IMR-90 (cell line): ENCODE results near the gene LIN37. TPM values are rescaled to one million over a fixed set of nuclear protein-coding genes. Genes with fewer than 3 reads are reported as not detected.

Source experiments
- ATAC-seq: fragments of 200-7000 bp; cut with Tn5 transposase; 2 replicates; pipeline ENCODE4 v1.9.1; 2020; ENCODE audit warnings: low read depth, mild to moderate bottlenecking, moderate library complexity
- BruUV-seq: library from RNA; stranded (reverse); fragments of 400-500 nt; replicated peaks from 2 replicates; lab custom pipeline; 2021; lab: Mats Ljungman, UMichigan
- CTCF ChIA-PET: fragments of 300-600 bp; formaldehyde crosslinking; extraction: SDS; loops from one replicate; lab custom pipeline; 2021; ENCODE audit warnings: antibody characterized with exemption; lab: Yijun Ruan, JAX
- POLR2A ChIA-PET: fragments of 300-600 bp; sonication (Branson Sonifier 250); formaldehyde crosslinking; loops from one replicate; lab custom pipeline; 2022; ENCODE audit warnings: antibody characterized with exemption; ENCODE audit not compliant: unreplicated experiment; lab: Charles Lee
- DNase-seq: peaks from one replicate; pipeline ENCODE4 v3.0.0; 2013
- H2AFZ ChIP-seq: replicated peaks from 2 replicates; pipeline ENCODE3; 2013; ENCODE audit warnings: low read length, mild to moderate bottlenecking; ENCODE audit not compliant: poor library complexity
- H2AK5ac ChIP-seq: 2 replicates; pipeline ENCODE4 v1.6.1; 2013; ENCODE audit warnings: low read depth, low read length, inconsistent platforms
- H2AK9ac ChIP-seq: replicated peaks from 2 replicates; pipeline ENCODE3; 2013; ENCODE audit warnings: mild to moderate bottlenecking, low read depth, low read length, moderate library complexity; ENCODE audit not compliant: poor library complexity
- H2BK120ac ChIP-seq: 2 replicates; pipeline ENCODE4 v1.6.1; 2013; ENCODE audit warnings: low read depth, low read length, inconsistent platforms
- H2BK15ac ChIP-seq: 3 replicates; pipeline ENCODE4 v1.6.1; 2013; ENCODE audit warnings: low read depth, low read length, inconsistent platforms
- H2BK20ac ChIP-seq: 2 replicates; pipeline ENCODE4 v1.6.1; 2013; ENCODE audit warnings: low read depth, mild to moderate bottlenecking, inconsistent platforms, low read length, moderate library complexity
- H2BK5ac ChIP-seq: 2 replicates; pipeline ENCODE4 v1.6.1; 2013; ENCODE audit warnings: mild to moderate bottlenecking, low read depth, low read length, inconsistent platforms; ENCODE audit not compliant: poor library complexity, severe bottlenecking
- H3K14ac ChIP-seq: replicated peaks from 2 replicates; pipeline ENCODE4 v1.6.1; 2013; ENCODE audit warnings: low read depth, low read length, inconsistent platforms
- H3K18ac ChIP-seq: 2 replicates; pipeline ENCODE4 v1.6.1; 2013; ENCODE audit warnings: low read depth, low read length, control low read depth
- H3K23ac ChIP-seq: 2 replicates; pipeline ENCODE4 v1.6.1; 2013; ENCODE audit warnings: low read depth, low read length, inconsistent platforms
- H3K27ac ChIP-seq: 2 replicates; pipeline ENCODE4 v1.5.1; 2013; ENCODE audit warnings: mild to moderate bottlenecking, control low read depth, low read length; ENCODE audit not compliant: insufficient read depth
- H3K27me3 ChIP-seq: 2 replicates; pipeline ENCODE4 v1.6.1; 2013; ENCODE audit warnings: low read length; ENCODE audit not compliant: control insufficient read depth, insufficient read depth
- H3K36me3 ChIP-seq: 2 replicates; pipeline ENCODE4 v1.6.1; 2013; ENCODE audit warnings: low read length, mixed read lengths; ENCODE audit not compliant: control insufficient read depth, insufficient read depth
- H3K4ac ChIP-seq: 2 replicates; pipeline ENCODE4 v1.6.1; 2013; ENCODE audit warnings: low read depth, low read length, inconsistent platforms
- H3K4me1 ChIP-seq: 2 replicates; pipeline ENCODE4 v1.6.1; 2013; ENCODE audit warnings: low read length, mixed read lengths; ENCODE audit not compliant: control insufficient read depth, insufficient read depth
- H3K4me2 ChIP-seq: 2 replicates; pipeline ENCODE4 v1.6.1; 2013; ENCODE audit warnings: low read depth, mild to moderate bottlenecking, control low read depth, low read length, moderate library complexity
- H3K4me3 ChIP-seq: 2 replicates; pipeline ENCODE4 v1.5.1; 2013; ENCODE audit warnings: low read depth, mild to moderate bottlenecking, control low read depth, low read length, moderate library complexity; ENCODE audit not compliant: insufficient read depth
- H3K56ac ChIP-seq: 2 replicates; pipeline ENCODE4 v1.6.1; 2013; ENCODE audit warnings: low read length, inconsistent platforms; ENCODE audit not compliant: insufficient read depth; ENCODE audit errors: extremely low read depth
- H3K79me1 ChIP-seq, 2 experiments: 2 replicates each; pipeline ENCODE4 v1.6.1; 2013; ENCODE audit warnings: low read length in 2 of 2, inconsistent platforms in 1 of 2, low read depth in 1 of 2
- H3K9ac ChIP-seq: 2 replicates; pipeline ENCODE4 v1.6.1; 2013; ENCODE audit warnings: low read depth, low read length, control low read depth
- H3K9me1 ChIP-seq: 2 replicates; pipeline ENCODE4 v1.6.1; 2013; ENCODE audit warnings: low read length, inconsistent platforms; ENCODE audit not compliant: insufficient read depth
- H3K9me3 ChIP-seq: 2 replicates; pipeline ENCODE4 v1.6.1; 2013; ENCODE audit warnings: low read length; ENCODE audit not compliant: control insufficient read depth, insufficient read depth
- H4K20me1 ChIP-seq: 2 replicates; pipeline ENCODE4 v1.6.1; 2013; ENCODE audit warnings: low read length, inconsistent platforms; ENCODE audit not compliant: insufficient read depth
- H4K5ac ChIP-seq: 2 replicates; pipeline ENCODE4 v1.6.1; 2013; ENCODE audit warnings: mild to moderate bottlenecking, low read depth, low read length, control low read depth
- H4K8ac ChIP-seq, 2 experiments: 2 replicates each; pipeline ENCODE4 v1.6.1; 2013; ENCODE audit warnings: low read depth in 2 of 2, low read length in 2 of 2, control low read depth in 1 of 2, inconsistent platforms in 1 of 2
- H4K91ac ChIP-seq: 2 replicates; pipeline ENCODE4 v1.6.1; 2013; ENCODE audit warnings: low read depth, low read length, inconsistent platforms; ENCODE audit not compliant: insufficient read depth
- BHLHE40 ChIP-seq: fragments of 150-350 bp; IDR thresholded peaks from 2 replicates; pipeline ENCODE4 v1.6.1; 2016; ENCODE audit warnings: mild to moderate bottlenecking, low read depth, low read length
- FOS ChIP-seq: fragments of 150-350 bp; IDR thresholded peaks from 2 replicates; pipeline ENCODE4 v1.6.1; 2016; ENCODE audit warnings: low read depth, low read length
- MAFK ChIP-seq: IDR thresholded peaks from 2 replicates; pipeline ENCODE4 v1.6.1; 2012; ENCODE audit warnings: low read depth, low read length, improper control_type of control experiment
- NFE2L2 ChIP-seq: fragments of 150-350 bp; IDR thresholded peaks from 2 replicates; pipeline ENCODE4 v1.6.1; 2016; ENCODE audit warnings: low read depth, mild to moderate bottlenecking, low read length
- POLR2A ChIP-seq: IDR thresholded peaks from 2 replicates; pipeline ENCODE4 v1.6.1; 2012; ENCODE audit warnings: mild to moderate bottlenecking, low read depth, low read length
- RAD21 ChIP-seq: IDR thresholded peaks from 2 replicates; pipeline ENCODE4 v1.6.1; 2012; ENCODE audit warnings: low read length, improper control_type of control experiment
- WGBS, 2 experiments: methylation state at CpG; one replicate each; pipeline versions ENCODE4 v1.1.5 to v1.1.7; 2013; ENCODE audit warnings: missing lambda C conversion rate in 2 of 2; ENCODE audit not compliant: insufficient read length in 1 of 2; ENCODE audit errors: extremely low coverage in 2 of 2; 5-methylcytosine and 5-hydroxymethylcytosine counted together
- dilution Hi-C: fragments of 300-500 bp; cut with HindIII; formaldehyde crosslinking; loops from one replicate; pipeline ENCODE4 v1.14.3; 2018; ENCODE audit warnings: low sequenced_read_pairs; ENCODE audit not compliant: unreplicated experiment
- in situ Hi-C: fragments of 300-500 bp; cut with MboI; formaldehyde crosslinking; loops from 3 replicates; pipeline ENCODE4 v1.14.3; 2019; ENCODE audit warnings: low sequenced_read_pairs, inconsistent platforms, mixed read lengths
- intact Hi-C: fragments of 100-400 bp; cut with micrococcal nuclease; formaldehyde crosslinking; loops from 2 replicates; pipeline ENCODE4 v1.10.0; 2022
- polyA plus RNA-seq, 3 experiments: library from polyadenylated mRNA; depleted of rRNA; stranded (reverse); fragments of >200 nt; gene quantifications; 2 replicates each; pipeline ENCODE4 v1.2.3, GENCODE V29; 2012; ENCODE audit warnings: low replicate concordance in 1 of 3
- total RNA-seq: library from RNA; depleted of rRNA; stranded (reverse); fragments of >200 nt; gene quantifications from 2 replicates; pipeline ENCODE4 v1.2.3, GENCODE V29; 2012

The LIN37 gene
- total and polyA plus RNA-seq, 2 of the 4 experiments (the other 2 are of a cell fraction): 12.7 to 23.1 TPM

DNA sequence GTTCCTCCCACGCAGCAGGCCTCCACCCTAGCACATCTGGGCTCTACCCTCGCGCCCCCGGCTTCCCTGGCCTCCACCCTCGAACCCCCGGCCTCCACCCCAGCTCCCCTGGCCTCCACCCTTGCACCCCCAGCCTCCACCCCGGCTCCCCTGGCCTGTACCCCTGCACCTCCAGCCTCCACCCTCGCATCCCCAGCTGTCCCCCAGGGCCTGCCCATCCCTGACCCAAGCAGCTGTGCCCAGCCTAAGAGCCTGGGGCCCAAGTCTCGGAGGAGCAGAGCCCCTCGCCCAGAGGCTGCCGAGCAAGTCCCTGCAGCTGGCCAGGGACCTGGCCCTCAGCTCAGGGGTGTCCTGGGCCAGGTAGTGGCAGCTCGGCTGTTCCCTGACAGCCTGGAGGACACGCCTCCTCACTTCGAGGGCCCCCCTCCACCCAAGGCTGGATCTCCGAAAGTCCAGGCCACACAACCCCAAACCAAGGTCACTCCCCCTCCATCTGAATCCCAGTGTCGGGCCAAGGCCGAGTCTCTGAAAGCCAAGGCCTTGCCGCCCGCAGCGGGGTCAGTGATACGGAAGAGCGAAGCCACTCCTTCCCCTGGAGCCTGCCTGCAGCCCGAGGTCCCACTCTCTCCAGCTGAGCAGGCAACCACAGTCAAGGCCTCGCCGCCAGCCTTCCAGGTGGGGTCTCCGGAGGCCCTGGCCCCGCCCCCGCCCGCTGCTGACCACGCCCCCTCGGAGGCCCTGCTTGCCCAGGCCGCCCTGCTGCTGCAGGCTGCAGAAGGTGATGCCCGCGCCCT is 19.1 kb downstream of the LIN37 start:
- intact Hi-C loops: no loop called here
- CTCF ChIA-PET: no interaction called here
- no peak overlapping the region for H2BK5ac ChIP-seq

More for the DNA sequence above, 19.1 kb downstream of the LIN37 start:
- Histone ChIP-seq H3K4me3 (no peak overlapping the region), H3K9ac (no peak overlapping the region), H3K14ac (no peak overlapping the region), H3K27me3 (no peaks in the 10 kb centered on the region), H4K91ac (no peak overlapping the region), H2AK5ac (no peak overlapping the region), H3K27ac (no peak overlapping the region), H3K36me3 (peaks cover 20% of the 10 kb centered on the region), H3K23ac (no peak overlapping the region), H4K5ac (no peak overlapping the region), H3K9me1 (no peaks in the 10 kb centered on the region), H2BK15ac (no peak overlapping the region), H2AFZ (no peak overlapping the region), H2AK9ac (no peak overlapping the region), H3K79me1 (no peaks in the 10 kb centered on the region), H2BK20ac (no peak overlapping the region), H3K56ac (no peak overlapping the region), H3K9me3 (no peaks in the 10 kb centered on the region), H3K4me2 (no peak overlapping the region), H4K8ac (no peak overlapping the region), H3K18ac (no peak overlapping the region), H4K20me1 (no peaks in the 10 kb centered on the region), H2BK120ac (no peak overlapping the region), H3K4me1 (no peaks in the 10 kb centered on the region), H3K4ac (no peak overlapping the region)
- no peak; the same call in 1 of the 2 replicates for ATAC-seq
- WGBS, 2 experiments: 88% methylated on average over 4 of the region's 34 CpGs; no CpG with 5 or more reads in 1 of the 2 experiments
- in situ Hi-C loops: no loop called here
- no TSS peak for BruUV-seq
- dilution Hi-C loops: no loop called here
- TF ChIP-seq POLR2A (no peak), MAFK (no peak), NFE2L2 (no peak), FOS (no peak), RAD21 (no peak), BHLHE40 (no peak)
- POLR2A ChIA-PET: no interaction called here
- no peak for DNase-seq
